HG03135 (cell line): ENCODE measurements around the gene CENPU.
"Not testable (repeated sequence)": the region's sequence is repeated elsewhere in the genome, so short reads cannot be mapped to it uniquely, and the experiment has no call there.

Experiments
- ATAC-seq: cut with Tn5 transposase; IDR thresholded peaks from one replicate; pipeline ENCODE4 v1.9.1; 2021; ENCODE audit warnings: mild to moderate bottlenecking, moderate library complexity; ENCODE audit not compliant: unreplicated experiment

The CENPU gene

DNA sequence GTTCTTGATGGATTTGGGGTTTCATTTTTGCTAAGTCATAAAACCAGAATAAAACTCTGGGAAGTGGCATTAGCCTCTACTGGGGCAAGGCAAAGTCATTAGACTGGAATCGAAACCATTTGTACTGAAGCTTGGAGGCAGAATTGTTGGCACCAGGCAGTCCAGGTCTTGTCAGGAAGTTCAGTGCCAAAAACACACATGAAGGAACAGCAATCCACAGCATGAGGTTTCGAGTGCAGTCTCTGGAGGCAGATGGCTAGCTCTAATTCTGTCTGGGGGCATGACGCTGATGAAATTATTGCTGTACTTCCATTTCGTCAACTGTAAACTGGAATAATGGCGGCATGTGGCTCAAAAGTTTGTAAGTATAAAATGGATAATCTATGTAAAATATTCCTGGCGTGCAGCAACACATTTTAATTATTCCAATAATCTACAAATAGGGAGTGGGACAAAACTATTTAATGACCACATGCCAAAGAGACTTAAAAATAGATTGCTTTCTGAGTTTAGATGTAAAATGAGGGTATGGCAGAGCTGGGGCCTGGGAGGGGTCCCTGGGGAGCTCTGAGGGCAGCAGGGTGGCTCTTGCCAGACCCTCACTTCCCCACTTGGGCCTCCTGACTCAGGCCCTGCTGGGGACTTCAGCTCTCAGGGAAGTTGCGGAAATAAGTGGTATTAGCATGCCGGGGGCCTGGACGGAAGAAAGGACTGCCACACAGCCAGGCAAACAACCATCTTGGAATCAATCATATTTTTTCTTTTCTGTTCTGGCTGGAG is 18.8 kb upstream of the CENPU start:
- no peak for ATAC-seq

DNA sequence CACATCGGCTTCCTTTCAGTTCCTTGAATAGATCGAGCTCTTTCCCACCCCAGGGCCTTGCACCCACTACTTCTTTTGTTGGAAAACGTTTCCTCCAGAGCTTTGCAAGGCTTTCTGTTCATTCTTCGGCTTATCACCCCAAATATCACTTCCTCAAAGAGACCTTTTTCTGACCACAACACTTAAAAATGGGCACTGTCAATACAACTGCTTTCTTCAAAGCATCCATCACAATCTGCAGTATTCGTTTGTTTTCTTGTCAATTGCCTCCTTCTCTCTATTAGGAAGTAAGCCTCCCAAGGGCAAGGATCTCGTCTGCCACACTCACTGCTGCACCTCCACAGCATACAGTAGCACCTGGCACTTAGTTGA is 17.7 kb upstream of the CENPU start:
- no peak for ATAC-seq

DNA sequence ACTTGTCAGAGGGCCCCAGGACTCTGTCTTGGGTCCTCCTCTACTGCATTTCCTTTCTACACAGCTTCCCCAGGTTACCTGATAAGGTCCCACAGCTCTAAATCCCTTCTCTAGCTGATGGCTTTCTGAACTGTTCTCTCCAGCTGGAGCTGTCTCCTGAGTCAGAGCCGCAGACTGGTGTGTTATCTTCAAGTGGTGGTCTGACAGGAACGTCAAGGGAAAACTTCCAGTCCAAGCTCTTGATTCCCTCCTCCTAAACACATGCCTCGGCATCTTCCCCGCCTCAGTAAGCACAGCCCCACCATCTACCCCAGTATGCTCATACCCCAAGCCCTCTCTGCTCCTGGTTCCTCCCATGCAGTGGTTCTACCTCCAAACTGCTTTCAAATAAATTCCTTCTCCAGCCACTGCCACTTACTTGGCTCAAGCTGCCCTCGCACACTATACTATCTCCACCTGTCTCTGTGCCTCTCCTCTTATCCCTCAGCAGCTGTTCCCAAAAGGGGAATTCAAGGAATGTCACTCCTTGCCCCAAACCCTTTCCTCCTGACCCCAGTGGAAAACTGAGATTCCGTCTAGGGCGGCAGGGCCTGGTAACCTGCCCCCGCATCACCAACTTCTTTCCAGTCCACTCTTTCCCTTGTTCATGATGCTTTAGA is 17.2 kb upstream of the CENPU start:
- no peak for ATAC-seq

DNA sequence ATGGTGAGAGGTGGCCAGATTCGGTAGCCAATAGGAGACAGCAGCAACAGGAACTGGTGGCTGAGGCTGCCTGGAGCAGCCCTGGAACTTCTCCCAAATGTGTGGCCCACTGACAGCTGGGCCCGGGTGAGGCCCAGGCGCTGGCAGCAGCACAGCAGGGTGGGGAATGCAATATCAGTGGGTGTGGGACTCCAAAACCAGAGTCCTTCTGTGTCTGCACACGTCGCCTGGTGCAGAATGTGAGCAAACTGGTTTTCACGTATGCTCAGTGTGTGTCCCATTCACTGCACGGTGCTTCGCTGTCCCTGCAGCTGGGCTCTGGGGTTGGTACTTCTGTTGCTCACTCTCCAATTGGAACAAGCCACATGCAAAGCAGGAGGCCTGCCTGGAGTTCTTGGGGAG is 14.4 kb upstream of the CENPU start:
- ATAC-seq = no peak

DNA sequence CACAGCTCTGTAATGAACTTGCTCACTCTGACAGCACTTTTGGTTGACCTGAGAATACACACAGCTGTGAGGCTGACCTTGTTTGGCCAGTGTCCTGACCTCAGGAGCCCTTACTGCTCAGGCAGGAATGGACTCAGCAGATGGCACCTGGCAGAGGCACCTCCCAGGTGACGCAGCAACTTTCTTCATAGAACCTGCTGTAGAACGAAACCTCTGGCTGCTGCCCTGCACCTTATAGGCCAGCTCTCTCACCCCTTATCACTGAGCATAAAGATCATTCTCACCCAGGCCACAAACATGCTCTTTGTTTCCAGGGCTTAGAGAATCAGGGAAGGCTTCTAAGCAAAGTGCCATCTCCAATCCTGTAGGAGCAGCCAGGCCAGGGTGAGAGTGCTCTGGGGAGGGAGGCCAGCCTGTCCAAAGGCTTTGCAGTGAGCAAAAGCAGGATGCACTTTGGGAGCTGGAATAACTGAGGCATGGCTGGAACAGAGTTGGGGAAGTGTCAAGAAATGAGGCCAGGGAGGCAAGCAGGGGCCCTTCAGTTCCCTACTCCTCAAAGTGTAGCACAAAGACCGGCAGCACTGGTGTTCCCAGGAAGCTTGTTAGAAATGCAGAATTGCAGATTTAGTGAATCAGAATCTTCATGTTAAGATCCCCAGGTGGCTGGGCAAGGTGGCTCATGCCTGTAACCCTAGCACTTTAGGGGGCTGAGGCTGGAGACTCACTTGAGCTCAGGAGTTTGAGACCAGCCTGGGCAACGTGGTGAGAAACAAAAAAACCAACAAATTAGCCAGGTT is 13.3 kb upstream of the CENPU start:
- ATAC-seq = peak; percentile 48

DNA sequence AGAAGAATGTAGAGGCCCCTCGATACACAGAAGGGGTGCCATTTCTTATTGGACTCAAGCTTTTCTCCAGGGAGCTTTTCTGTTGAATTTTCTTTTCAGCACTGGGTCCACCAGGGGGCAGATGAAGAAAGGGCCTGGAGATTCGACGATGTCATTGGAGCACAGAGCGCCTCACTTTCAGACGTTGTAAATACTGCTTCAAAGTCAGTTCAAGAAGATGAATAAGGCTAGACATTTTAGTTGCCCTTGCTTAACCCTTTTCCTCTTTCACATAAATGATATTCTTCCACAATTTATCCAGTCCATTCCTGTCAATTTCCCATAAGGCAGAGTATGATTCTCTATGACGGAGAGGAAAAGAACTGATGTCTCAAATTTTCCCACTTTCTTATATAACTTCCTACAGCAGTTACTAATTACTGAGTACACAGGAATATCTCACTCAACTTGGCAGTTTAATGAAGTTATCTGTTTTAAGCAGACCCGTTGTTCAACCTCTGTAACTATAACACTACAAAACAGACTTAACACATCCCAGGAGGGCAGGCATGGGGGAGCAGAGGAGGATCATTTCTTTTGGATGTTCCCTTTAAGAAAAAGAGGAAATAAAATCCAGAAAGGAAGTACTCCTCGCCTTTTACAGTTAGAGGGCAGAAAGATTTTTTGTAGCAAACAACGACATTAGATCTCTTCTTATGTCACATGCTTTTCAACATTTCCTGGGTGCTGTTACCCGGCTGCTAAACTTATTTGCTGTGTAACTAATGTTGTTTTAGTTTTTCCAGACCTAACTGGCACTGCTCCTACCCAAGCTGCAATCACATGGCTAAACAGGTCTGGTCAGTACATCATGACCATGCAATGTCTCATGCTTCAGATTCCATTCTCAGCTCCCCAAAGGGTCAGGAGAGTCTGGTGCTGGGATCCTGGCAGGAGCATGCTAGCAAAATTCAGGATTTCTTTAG is 12.2 kb upstream of the CENPU start:
- peak; percentile 57 for ATAC-seq

DNA sequence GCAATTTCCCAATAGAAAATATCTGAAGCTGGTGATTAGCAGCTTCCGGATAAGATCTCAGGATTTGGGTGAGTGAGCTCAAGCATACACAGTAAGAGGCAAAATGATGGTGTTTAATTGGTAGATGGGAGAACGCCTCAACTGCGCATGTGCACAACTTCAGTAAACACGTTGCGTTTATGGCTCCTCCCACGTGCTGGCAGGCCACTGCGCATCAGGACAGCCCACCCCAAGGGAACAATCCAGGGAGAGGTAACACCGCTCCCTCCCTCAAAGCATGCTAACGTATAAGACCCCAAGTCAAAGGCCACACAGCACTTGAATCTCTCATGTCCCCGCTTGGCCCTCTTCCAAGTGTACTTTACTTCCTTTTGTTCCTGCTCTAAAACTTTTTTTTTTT is 10.3 kb upstream of the CENPU start:
- no peak for ATAC-seq

DNA sequence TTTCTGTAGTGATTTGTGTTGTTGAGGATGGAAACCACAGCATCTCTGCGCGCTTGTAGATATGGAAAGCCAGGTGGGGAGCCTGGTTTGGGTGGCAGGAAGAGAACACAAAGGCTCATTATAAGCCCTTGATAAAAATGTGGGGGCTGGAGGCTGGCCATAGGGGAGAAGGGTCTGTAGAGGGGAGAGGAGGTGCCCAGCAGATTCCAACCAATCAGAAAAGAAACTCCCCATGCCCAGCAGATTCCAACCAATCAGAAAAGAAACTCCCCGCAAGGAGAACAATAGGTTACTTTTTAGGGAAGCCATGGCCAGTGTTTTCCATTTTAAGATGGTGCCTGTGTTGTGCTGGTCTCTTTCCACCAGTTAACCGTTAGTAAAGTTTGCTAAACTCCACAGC is 9.8 kb upstream of the CENPU start:
- ATAC-seq = no peak

DNA sequence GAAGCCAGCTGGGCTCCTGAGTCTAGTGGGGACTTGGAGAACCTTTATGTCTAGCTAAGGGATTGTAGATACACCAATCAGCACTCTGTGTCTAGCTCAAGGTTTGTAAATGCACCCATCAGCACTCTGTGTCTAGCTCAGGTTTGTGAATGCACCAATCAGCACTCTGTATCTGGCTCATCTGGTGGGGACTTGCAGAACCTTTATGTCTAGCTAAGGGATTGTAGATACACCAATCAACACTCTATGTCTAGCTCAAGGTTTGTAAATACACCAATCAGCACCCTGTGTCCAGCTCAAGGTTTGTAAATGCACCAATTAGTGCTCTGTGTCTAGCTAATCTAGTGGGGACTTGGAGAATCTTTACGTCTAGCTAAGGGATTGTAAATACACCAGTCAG is 7.8 kb upstream of the CENPU start:
- ATAC-seq = not testable (repeated sequence)

DNA sequence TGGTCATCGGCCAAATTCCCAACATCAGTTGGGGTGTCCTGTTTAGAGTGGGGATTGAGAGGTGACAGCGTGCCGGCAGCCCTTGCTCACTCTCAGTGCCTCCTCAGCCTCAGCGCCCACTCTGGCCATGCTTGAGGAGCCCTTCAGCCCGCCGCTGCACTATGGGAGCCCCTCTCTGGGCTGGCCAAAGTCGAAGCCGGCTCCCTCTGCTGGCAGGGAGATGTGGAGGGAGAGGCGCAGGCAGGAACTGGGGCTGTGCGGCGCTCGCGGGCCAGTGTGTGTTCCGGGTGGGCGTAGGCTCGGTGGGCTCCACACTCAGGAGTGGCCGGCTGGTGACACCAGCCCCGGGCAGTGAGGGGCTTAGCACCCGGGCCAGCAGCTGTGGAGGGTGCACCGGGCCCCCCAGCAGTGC is 7.1 kb upstream of the CENPU start:
- no peak for ATAC-seq

DNA sequence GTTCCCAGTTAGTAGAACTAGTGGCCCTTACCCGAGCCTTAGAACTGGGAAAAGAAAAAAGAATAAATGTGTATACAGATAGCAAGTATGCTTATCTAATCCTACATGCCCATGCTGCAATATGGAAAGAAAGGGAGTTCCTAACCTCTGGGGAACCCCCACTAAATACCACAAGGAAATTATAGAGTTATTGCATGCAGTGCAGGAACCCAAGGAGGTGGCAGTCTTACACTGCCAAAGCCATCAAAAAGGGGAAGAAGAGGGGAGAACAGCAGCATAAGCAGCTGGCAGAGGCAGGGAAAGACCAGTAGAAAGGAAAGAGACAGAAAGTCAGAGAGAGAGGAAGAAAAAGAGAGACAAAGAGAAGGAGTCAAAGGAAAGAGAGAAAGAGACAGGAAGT is 5.7 kb upstream of the CENPU start:
- ATAC-seq = not testable (repeated sequence)

DNA sequence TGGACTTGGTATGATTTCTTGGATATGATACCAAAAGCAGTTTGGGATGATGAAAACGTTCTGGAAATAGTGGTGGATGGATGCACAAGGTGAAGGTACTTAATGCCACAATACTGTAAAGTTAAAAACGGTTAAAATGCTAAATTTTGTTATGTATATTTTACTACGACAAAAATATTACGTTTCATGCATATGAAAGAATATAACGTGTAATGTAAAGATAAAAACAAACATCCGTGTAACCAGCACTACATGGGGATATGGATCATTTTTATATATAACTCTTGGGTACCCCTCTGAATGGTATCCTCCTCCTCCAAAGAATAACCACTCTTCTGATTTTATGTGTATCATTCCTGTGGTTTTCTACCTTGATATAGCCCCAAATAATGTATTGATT is 862 bp upstream of the CENPU start:
- no peak for ATAC-seq

DNA sequence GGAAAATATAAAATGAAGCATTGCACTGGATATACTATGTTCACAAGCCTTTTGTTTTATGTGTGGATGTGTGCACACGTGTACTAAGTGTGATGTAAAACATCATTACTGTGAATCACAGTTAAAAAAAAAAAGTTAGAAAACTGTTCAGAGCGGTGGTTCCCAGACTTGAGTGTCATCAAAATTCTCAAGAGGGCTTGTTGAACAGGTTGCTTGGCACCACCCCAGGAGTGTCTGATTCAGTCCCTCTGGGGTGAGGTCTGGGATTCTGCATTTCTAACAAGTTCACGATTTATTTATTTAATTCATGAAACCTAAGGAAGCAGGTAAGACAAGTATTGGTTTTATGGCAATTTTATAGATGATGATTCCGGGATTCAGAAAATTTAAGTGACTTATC is 1.8 kb downstream of the CENPU start:
- no peak for ATAC-seq

DNA sequence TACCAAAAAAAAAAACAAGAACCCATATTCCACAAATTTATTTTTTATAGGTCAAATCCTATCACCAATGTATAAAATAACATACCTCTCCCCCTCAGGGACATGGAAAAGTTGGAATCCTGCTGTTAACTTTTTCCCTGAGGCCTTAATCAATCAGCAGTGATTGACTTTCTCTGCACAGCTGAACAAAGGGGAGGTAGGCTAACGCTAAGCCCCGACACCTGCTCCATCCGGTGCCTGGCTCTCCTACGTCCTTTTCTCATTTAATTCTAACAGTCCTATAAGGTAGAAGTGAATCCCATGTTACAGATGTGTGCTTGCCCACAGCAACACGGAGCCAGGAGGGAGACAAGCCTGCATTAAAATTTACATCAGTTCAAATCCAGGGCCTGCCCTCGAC is 2.8 kb downstream of the CENPU start:
- ATAC-seq = no peak

DNA sequence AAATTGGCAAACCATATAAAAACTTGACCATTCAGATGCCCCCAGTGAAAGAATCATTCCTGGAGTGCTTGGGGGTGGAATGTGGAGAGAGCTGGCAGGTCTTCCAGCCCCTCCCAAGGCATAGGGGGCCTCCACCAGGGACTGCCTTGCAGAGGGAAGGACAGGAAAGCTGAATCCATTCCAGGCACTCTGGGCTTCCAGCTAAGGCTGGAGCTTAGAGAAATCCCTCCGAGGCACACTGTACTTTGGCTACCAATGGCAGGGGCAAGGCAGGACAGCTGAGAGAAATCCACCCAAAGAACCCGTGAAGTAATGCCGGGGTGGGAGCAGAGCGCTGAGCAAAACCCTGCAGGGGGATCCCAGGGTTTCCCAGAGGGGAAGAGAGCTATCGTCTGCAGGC is 4.0 kb downstream of the CENPU start:
- ATAC-seq = no peak

DNA sequence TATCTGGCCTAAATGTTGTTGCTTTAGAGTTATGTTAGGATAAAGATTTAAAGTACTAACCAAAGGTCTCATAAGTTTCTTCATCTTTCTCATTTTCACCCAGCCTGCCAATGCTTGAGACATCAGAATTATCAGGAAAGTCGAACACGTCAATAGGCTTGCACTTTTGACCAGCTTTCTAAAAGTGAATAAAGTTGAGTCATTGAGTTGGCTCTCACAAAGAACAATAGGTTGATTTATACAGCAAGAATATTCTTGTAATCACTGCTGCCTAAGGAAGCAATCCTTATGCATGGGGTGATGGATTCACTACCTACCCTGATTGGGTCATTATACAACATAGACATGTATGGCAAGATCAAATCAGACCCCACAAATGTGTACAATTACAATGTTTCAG is 5.0 kb downstream of the CENPU start:
- no peak for ATAC-seq

DNA sequence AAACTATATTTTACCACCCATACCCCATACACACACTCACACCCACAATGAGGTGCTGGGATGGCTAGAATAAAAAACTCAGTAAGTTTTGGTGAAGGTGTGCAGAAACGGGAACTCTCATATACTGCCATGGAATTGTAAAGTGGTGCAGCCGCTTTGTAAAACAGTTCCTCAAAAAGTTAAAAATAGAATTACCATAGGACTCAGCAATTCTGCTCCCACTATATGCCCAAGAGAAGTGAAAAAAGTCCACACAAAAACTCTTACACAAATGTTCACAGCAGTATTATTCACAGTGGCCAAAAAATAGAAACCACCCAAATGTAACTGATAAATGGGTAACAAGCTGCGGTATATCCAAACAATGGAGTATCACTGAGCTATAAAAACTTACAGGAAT is 6.5 kb downstream of the CENPU start:
- no peak for ATAC-seq

DNA sequence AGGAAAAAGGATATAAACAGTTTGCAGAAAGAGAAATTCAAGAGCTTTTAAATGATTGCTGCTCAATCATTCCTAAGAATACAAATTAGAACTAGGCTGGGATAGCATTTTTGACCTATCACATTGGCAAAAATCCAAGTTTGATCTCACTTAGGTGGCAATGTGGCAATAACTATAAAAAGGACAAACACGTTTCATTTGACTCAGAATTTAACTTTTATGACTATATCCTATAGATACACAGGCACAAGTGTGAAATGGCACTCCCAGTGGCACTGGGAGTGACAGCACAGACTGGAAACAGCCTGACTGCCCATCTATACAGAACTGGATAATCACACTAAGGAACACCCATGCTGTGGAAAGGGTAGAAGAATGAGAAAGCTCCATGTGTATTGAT is 11.1 kb downstream of the CENPU start:
- no peak for ATAC-seq

DNA sequence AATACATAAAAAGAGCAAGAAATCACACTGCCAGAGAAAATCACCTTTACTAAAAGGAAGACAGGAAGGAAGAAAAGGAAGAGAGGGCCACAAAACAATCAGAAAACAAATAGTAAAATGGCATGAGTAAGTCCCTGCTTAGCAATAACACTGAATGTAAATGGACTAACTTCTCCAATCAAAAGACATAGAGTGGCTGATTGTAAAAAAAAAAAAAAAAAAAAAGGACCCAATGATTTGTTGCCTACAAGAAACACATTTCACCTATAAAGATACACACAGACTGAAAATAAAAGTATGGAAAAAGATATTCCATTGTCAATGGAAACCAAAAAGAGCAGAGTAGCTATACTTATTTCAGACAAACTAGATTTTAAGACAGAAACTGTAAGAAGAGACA is 12.6 kb downstream of the CENPU start:
- ATAC-seq = no peak

DNA sequence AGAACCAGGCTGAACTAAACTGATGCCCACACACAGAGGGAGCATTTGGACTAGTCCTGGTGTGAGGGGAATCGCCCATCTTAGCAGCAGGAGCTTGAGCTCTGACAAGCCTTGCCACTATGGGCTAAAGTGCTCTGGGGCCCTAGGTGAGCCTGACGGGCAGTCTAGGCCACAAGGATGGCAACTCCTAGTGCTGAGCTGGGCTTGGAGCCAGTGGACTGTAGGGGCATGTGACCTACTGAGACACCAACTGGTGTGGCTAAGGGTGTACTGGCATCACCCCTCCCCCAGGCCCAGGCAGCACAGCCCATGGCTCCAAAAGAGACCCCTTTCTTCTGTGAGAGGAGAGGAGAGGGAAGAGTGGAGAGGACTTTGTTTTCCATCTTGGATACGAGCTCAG is 14.5 kb downstream of the CENPU start:
- ATAC-seq = no peak

DNA sequence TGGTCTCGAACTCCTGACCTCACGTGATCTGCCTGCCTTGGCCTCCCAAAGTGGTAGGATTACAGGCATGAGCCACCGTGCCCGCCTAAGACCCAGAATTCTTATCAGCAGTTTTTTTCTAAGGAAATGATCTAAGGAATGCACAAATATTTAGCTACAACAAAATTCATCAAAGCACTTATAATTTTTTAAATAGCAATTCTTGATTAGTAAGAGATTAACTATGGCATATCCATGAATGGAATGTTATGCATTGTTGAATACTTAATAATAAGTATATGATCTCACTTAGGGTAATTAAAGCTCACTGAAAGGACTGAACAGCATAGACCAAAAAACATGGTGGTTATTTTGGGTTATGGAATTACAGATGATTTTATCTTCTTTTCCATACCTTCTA is 18.4 kb downstream of the CENPU start:
- ATAC-seq = no peak
